WERI-Rb-1 (cell line): ENCODE measurements around the gene LYPD5.
"Not testable (repeated sequence)": the region's sequence is repeated elsewhere in the genome, so short reads cannot be mapped to it uniquely, and the experiment has no call there.

Source experiments
- DNase-seq: peaks from one replicate; pipeline ENCODE4 v3.0.0-alpha.2; 2020
- H3K27ac ChIP-seq: fragments of 250-450 bp; sonication (Bioruptor Pico); 2 replicates; pipeline ENCODE4 v1.5.1; 2020; ENCODE audit warnings: mild to moderate bottlenecking, moderate library complexity
- H3K27me3 ChIP-seq: fragments of 250-450 bp; sonication (Bioruptor Pico); 2 replicates; pipeline ENCODE4 v1.5.1; 2021; ENCODE audit warnings: mild to moderate bottlenecking, low read depth, moderate library complexity; ENCODE audit not compliant: insufficient read depth, severe bottlenecking
- H3K36me3 ChIP-seq: fragments of 250-450 bp; sonication (Bioruptor Pico); 2 replicates; pipeline ENCODE4 v1.5.1; 2020; ENCODE audit warnings: mild to moderate bottlenecking, moderate library complexity
- H3K4me3 ChIP-seq: 2 replicates; pipeline ENCODE4 v1.5.1; 2011; ENCODE audit warnings: low read depth, mild to moderate bottlenecking, control low read depth, low read length
- H3K9me3 ChIP-seq: fragments of 250-450 bp; sonication (Bioruptor Pico); 2 replicates; pipeline ENCODE4 v1.5.1; 2021; ENCODE audit warnings: mild to moderate bottlenecking, moderate library complexity; ENCODE audit not compliant: severe bottlenecking
- CTCF ChIP-seq: IDR thresholded peaks from 2 replicates; pipeline ENCODE4 v1.5.1; 2011; ENCODE audit warnings: low read depth, mild to moderate bottlenecking, control low read depth, inconsistent platforms, low read length

Gene LYPD5

GRCh38 chr19:43777163-43777695 is 25.0 kb downstream of the LYPD5 start:
- Histone ChIP-seq H3K9me3 (no peaks in the 10 kb centered on the region), H3K36me3 (no peaks in the 10 kb centered on the region), H3K27me3 (no peaks in the 10 kb centered on the region), H3K27ac (no peak overlapping the region), H3K4me3 (no peak overlapping the region)
- no peak for TF ChIP-seq CTCF
- DNase-seq: no peak

- Histone ChIP-seq H3K27ac (no peak overlapping the region), H3K4me3 (no peak overlapping the region), H3K36me3 (no peaks in the 10 kb centered on the region), H3K9me3 (no peaks in the 10 kb centered on the region), H3K27me3 (no peaks in the 10 kb centered on the region)
- TF ChIP-seq CTCF: no peak
- no peak for DNase-seq
Observed at GRCh38 chr19:43776286-43776685, 26.0 kb downstream of the LYPD5 start.

- Histone ChIP-seq H3K27me3 (no peaks in the 10 kb centered on the region), H3K27ac (no peak overlapping the region), H3K36me3 (no peaks in the 10 kb centered on the region), H3K9me3 (no peaks in the 10 kb centered on the region), H3K4me3 (no peak overlapping the region)
- TF ChIP-seq CTCF: no peak
- DNase-seq: no peak
Observed at GRCh38 chr19:43775299-43775890, 26.9 kb downstream of the LYPD5 start.

GRCh38 chr19:43774940-43775258 is 27.3 kb downstream of the LYPD5 start:
- not testable (repeated sequence) for H3K9me3 ChIP-seq, DNase-seq, H3K4me3 ChIP-seq, H3K27me3 ChIP-seq, H3K36me3 ChIP-seq, H3K27ac ChIP-seq

GRCh38 chr19:43774103-43774939 is 27.9 kb downstream of the LYPD5 start:
- Histone ChIP-seq H3K27ac (no peak overlapping the region), H3K4me3 (no peak overlapping the region), H3K9me3 (no peaks in the 10 kb centered on the region), H3K27me3 (no peaks in the 10 kb centered on the region), H3K36me3 (no peaks in the 10 kb centered on the region)
- no peak for DNase-seq
- TF ChIP-seq CTCF: no peak

GRCh38 chr19:43773725-43774102 is 28.5 kb downstream of the LYPD5 start:
- no peak for TF ChIP-seq CTCF
- Histone ChIP-seq H3K27ac (no peak overlapping the region), H3K9me3 (no peaks in the 10 kb centered on the region), H3K27me3 (no peaks in the 10 kb centered on the region), H3K4me3 (no peak overlapping the region), H3K36me3 (no peaks in the 10 kb centered on the region)
- no peak for DNase-seq
